Endothelial cell of umbilical vein (primary cell): ENCODE data around the gene CFAP100.

Experiments used
- MYC ChIP-seq: IDR thresholded peaks from one replicate; pipeline ENCODE4 v1.6.1; 2011; ENCODE audit warnings: mild to moderate bottlenecking, low read depth, low read length
- POLR2A ChIP-seq: IDR thresholded peaks from 2 replicates; pipeline ENCODE4 v1.6.1; 2012; ENCODE audit warnings: low read depth, mild to moderate bottlenecking, control low read depth, low read length
- TF ChIP-seq, protein P1 (sequence below), 2 donors: IDR thresholded peaks; 1 replicate in 1 of 2; 2 replicates in 1 of 2; pipeline ENCODE4 v1.5.1; 2011; ENCODE audit warnings: low read length in 2 of 2, mild to moderate bottlenecking in 2 of 2, moderate library complexity in 2 of 2, control low read depth in 1 of 2, inconsistent platforms in 1 of 2, low read depth in 1 of 2; ENCODE audit not compliant: insufficient read depth in 1 of 2; ENCODE audit errors: extremely low read depth in 1 of 2

DNA sequence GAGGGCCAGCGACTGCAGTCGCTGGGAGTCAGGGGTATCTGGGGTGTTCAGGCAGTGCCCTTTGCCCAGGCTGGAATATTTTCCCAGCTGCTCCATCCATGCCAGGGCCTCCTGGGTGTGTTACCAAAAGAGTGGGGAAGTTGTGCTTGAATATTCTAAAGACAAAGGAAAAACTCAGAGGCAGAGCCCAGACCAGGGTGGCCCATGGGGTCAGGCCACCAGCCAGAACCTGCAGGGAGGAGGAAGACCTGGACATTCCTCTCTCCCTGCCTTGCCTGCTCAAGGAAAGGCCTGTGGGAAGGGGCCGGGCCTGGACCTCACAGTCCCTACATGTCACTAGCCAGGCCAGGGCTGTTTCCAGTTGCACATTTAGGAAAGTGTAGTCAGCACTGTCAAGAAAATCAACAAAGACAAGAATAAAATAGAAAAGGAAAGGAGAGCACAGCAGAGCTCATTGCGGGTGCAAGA lies 21.5 kb upstream of the CFAP100 start:
- TF ChIP-seq, protein P1, sequence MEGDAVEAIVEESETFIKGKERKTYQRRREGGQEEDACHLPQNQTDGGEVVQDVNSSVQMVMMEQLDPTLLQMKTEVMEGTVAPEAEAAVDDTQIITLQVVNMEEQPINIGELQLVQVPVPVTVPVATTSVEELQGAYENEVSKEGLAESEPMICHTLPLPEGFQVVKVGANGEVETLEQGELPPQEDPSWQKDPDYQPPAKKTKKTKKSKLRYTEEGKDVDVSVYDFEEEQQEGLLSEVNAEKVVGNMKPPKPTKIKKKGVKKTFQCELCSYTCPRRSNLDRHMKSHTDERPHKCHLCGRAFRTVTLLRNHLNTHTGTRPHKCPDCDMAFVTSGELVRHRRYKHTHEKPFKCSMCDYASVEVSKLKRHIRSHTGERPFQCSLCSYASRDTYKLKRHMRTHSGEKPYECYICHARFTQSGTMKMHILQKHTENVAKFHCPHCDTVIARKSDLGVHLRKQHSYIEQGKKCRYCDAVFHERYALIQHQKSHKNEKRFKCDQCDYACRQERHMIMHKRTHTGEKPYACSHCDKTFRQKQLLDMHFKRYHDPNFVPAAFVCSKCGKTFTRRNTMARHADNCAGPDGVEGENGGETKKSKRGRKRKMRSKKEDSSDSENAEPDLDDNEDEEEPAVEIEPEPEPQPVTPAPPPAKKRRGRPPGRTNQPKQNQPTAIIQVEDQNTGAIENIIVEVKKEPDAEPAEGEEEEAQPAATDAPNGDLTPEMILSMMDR (IDR thresholded peaks at IDR 0.05; ENCODE audit: extremely low read depth in 1 of 2, insufficient read depth in 1 of 2, low read depth in 1 of 2, low read length in 2 of 2) = no peak
- TF ChIP-seq MYC (no peak), POLR2A (no peak)
